WTC11 (cell line): ENCODE measurements around the gene SRGAP1.

Experiments used
- CTCF ChIP-seq: fragments of 200-600 bp; IDR thresholded peaks from 2 replicates; pipeline ENCODE4 v1.8.0; 2022; ENCODE audit warnings: antibody characterized with exemption
- ESRRA ChIP-seq: sonication (generic); formaldehyde crosslinking; IDR thresholded peaks from 2 replicates; pipeline ENCODE4 v1.8.1; 2022; ENCODE audit warnings: mild to moderate bottlenecking, missing genetic modification reagents, borderline replicate concordance

- no peak for TF ChIP-seq CTCF
- no peak for TF ChIP-seq ESRRA (CRISPR knock-in tag)
Observed at GRCh38 chr12:63811755-63812154, 32.7 kb upstream of the SRGAP1 start.
